ENCODE results near the gene WDR44.
A peak's percentile ranks its signal among the peaks of the same experiment; 100 is the strongest.

WDR44 gene

GRCh38 chrX:118498351-118498750 lies 152.4 kb downstream of the WDR44 start:
- peaks cover 58% of the 10 kb centered on the region for H3K79me2 ChIP-seq (ENCODE audit: control insufficient read depth, low read length)
- no peak overlapping the region for H3K27ac ChIP-seq (ENCODE audit: low read depth, low read length)
- no peaks in the 10 kb centered on the region for H4K20me1 ChIP-seq (ENCODE audit: control insufficient read depth, insufficient read depth, low read depth, low read length)
- no peaks in the 10 kb centered on the region for H3K9me2 ChIP-seq (replicated peaks; ENCODE audit: control insufficient read depth, low read length)
- no peaks in the 10 kb centered on the region for H3F3A ChIP-seq (ENCODE audit: control insufficient read depth, insufficient read depth)
- peak overlapping the region; percentile 76 for H3K4me2 ChIP-seq (ENCODE audit: low read length)
- TF ChIP-seq CTCF (IDR thresholded peaks at IDR 0.05; ENCODE audit: low read depth, low read length, poor library complexity, severe bottlenecking) (no peak), EZH2phosphoT487 (IDR thresholded peaks at IDR 0.05; ENCODE audit: borderline replicate concordance, low read length) (no peak)
- H3K36me3 ChIP-seq (ENCODE audit: control insufficient read depth, low read length), result no peaks in the 10 kb centered on the region
- peaks cover 51% of the 10 kb centered on the region for H3K4me1 ChIP-seq (ENCODE audit: control insufficient read depth, low read length)
- peak overlapping the region; percentile 81; the same call in 1 of the 2 replicates for H3K4me3 ChIP-seq (ENCODE audit: low read length)
- H3K27me3 ChIP-seq (ENCODE audit: control insufficient read depth, low read length), result no peaks in the 10 kb centered on the region
- no peaks in the 10 kb centered on the region for H3K9me3 ChIP-seq (ENCODE audit: control insufficient read depth, insufficient read depth, low read length)

- H3K36me3 ChIP-seq (ENCODE audit: control insufficient read depth, low read length), result no peaks in the 10 kb centered on the region
- H3K9me2 ChIP-seq (replicated peaks; ENCODE audit: control insufficient read depth, low read length), result no peaks in the 10 kb centered on the region
- peaks cover 62% of the 10 kb centered on the region for H3K79me2 ChIP-seq (ENCODE audit: control insufficient read depth, low read length)
- H3K27ac ChIP-seq (ENCODE audit: low read depth, low read length), result no peak overlapping the region
- peaks cover 55% of the 10 kb centered on the region for H3K4me1 ChIP-seq (ENCODE audit: control insufficient read depth, low read length)
- no peaks in the 10 kb centered on the region for H4K20me1 ChIP-seq (ENCODE audit: control insufficient read depth, insufficient read depth, low read depth, low read length)
- no peak for TF ChIP-seq EZH2phosphoT487 (IDR thresholded peaks at IDR 0.05; ENCODE audit: borderline replicate concordance, low read length)
- TF ChIP-seq CTCF (IDR thresholded peaks at IDR 0.05; ENCODE audit: low read depth, low read length, poor library complexity, severe bottlenecking), result no peak
- no peaks in the 10 kb centered on the region for H3K9me3 ChIP-seq (ENCODE audit: control insufficient read depth, insufficient read depth, low read length)
- peak overlapping the region; percentile 76; the same call in 1 of the 2 replicates for H3K4me2 ChIP-seq (ENCODE audit: low read length)
- peak overlapping the region; percentile 81; the same call in 1 of the 2 replicates for H3K4me3 ChIP-seq (ENCODE audit: low read length)
- H3F3A ChIP-seq (ENCODE audit: control insufficient read depth, insufficient read depth), result no peaks in the 10 kb centered on the region
- no peaks in the 10 kb centered on the region for H3K27me3 ChIP-seq (ENCODE audit: control insufficient read depth, low read length)
Measured at GRCh38 chrX:118498755-118499154, 152.8 kb downstream of the WDR44 start.

DNA sequence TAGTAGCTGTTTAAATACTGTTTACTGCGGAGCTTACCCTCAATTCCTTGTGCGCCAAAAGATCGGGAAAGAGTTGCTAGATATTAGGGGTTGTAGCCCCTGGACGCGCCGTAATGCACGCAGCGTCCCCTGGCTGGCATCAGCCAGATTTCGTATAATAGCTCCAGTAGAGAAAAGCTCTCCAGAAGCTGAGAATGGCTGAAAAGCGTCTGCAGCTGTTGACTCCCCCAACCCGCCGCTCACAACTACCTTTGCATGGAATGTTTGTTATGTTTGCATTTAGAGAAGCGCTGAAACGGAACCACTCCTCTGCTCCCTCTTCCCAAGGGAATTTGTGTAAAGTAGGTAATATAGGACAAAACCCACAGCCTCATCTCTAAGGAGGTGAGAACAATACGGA lies 153.4 kb downstream of the WDR44 start:
- no peaks in the 10 kb centered on the region for H3F3A ChIP-seq (ENCODE audit: control insufficient read depth, insufficient read depth)
- no peak overlapping the region for H3K4me2 ChIP-seq (ENCODE audit: low read length)
- peaks cover 68% of the 10 kb centered on the region for H3K79me2 ChIP-seq (ENCODE audit: control insufficient read depth, low read length)
- H3K4me3 ChIP-seq (ENCODE audit: low read length), result no peak overlapping the region
- H4K20me1 ChIP-seq (ENCODE audit: control insufficient read depth, insufficient read depth, low read depth, low read length), result no peaks in the 10 kb centered on the region
- H3K4me1 ChIP-seq (ENCODE audit: control insufficient read depth, low read length), result peaks cover 59% of the 10 kb centered on the region
- H3K27me3 ChIP-seq (ENCODE audit: control insufficient read depth, low read length), result no peaks in the 10 kb centered on the region
- H3K36me3 ChIP-seq (ENCODE audit: control insufficient read depth, low read length), result no peaks in the 10 kb centered on the region
- no peak overlapping the region for H3K27ac ChIP-seq (ENCODE audit: low read depth, low read length)
- no peaks in the 10 kb centered on the region for H3K9me3 ChIP-seq (ENCODE audit: control insufficient read depth, insufficient read depth, low read length)
- no peaks in the 10 kb centered on the region for H3K9me2 ChIP-seq (replicated peaks; ENCODE audit: control insufficient read depth, low read length)
- TF ChIP-seq EZH2phosphoT487 (IDR thresholded peaks at IDR 0.05; ENCODE audit: borderline replicate concordance, low read length) (no peak), CTCF (IDR thresholded peaks at IDR 0.05; ENCODE audit: low read depth, low read length, poor library complexity, severe bottlenecking) (no peak)

Measured in DOHH2 (cell line).